Measurements from ENCODE around the gene PSMA1.

- no peak for TF ChIP-seq CTCF (IDR thresholded peaks at IDR 0.05)
- no peak for TF ChIP-seq POLR2A (IDR thresholded peaks at IDR 0.05)
Measured at GRCh38 chr11:14549891-14550290, 29.7 kb upstream of the PSMA1 start.

Data from adrenal gland (tissue), 5 donors.